HepG2 (cell line): Measurements from ENCODE around the gene COLEC12.

ENCODE experiments used
- CCDC6 ChIP-seq: sonication (generic); formaldehyde crosslinking; IDR thresholded peaks from 2 replicates; pipeline ENCODE4 v1.8.1; 2022; ENCODE audit warnings: mild to moderate bottlenecking, missing genetic modification reagents, moderate library complexity
- CTCF ChIP-seq: sonication (generic); formaldehyde crosslinking; IDR thresholded peaks from 2 replicates; pipeline ENCODE4 v1.5.0; 2020; ENCODE audit warnings: mild to moderate bottlenecking, missing genetic modification reagents, moderate library complexity
- EP300 ChIP-seq, 3 experiments: sonication (generic) in 1 of 3; formaldehyde crosslinking in 1 of 3; IDR thresholded peaks; 2 replicates each; pipeline versions ENCODE4 v1.5.1 to v1.6.1; 2011 to 2020; ENCODE audit warnings: low read depth in 2 of 3, low read length in 2 of 3, borderline replicate concordance in 1 of 3, improper control_type of control experiment in 1 of 3, mild to moderate bottlenecking in 1 of 3, missing genetic modification reagents in 1 of 3, moderate library complexity in 1 of 3
- LRRFIP1 ChIP-seq: sonication (generic); formaldehyde crosslinking; conservative IDR thresholded peaks from 2 replicates; pipeline ENCODE4 v1.4.0; 2020; ENCODE audit warnings: missing genetic modification reagents
- MTA3 ChIP-seq: sonication (generic); formaldehyde crosslinking; IDR thresholded peaks from 2 replicates; pipeline ENCODE4 v1.4.0; 2020; ENCODE audit warnings: missing genetic modification reagents
- NFIC ChIP-seq: IDR thresholded peaks from 2 replicates; pipeline ENCODE4 v1.6.1; 2012; ENCODE audit warnings: mild to moderate bottlenecking, low read length, inconsistent platforms
- TCF7 ChIP-seq: sonication (generic); IDR thresholded peaks from 2 replicates; pipeline ENCODE4 v1.6.1; 2016; ENCODE audit warnings: antibody characterized with exemption, low read depth
- ZNF326 ChIP-seq: sonication (generic); formaldehyde crosslinking; IDR thresholded peaks from 2 replicates; pipeline ENCODE4 v1.4.0; 2020; ENCODE audit warnings: missing genetic modification reagents, borderline replicate concordance
- ZNF362 ChIP-seq: sonication (generic); formaldehyde crosslinking; IDR thresholded peaks from 2 replicates; pipeline ENCODE4 v1.4.0; 2020; ENCODE audit warnings: missing genetic modification reagents, mild to moderate bottlenecking, borderline replicate concordance
- ZNF639 ChIP-seq: conservative IDR thresholded peaks from 2 replicates; pipeline ENCODE4 v1.6.1; 2018; ENCODE audit warnings: missing genetic modification reagents

GRCh38 chr18:470661-471501, 29.6 kb downstream of the COLEC12 start:
- no peak for TF ChIP-seq EP300 (IDR thresholded peaks at IDR 0.05; ENCODE audit: low read depth in 2 of 2, low read length in 2 of 2)
- TF ChIP-seq EP300 (CRISPR knock-in tag; IDR thresholded peaks at IDR 0.05; ENCODE audit: borderline replicate concordance) = no peak
- no peak for TF ChIP-seq ZNF639 (CRISPR knock-in tag)
- no peak for TF ChIP-seq MTA3
- TF ChIP-seq CTCF (CRISPR knock-in tag) = no peak
- TF ChIP-seq NFIC = no peak
- no peak for TF ChIP-seq CCDC6 (CRISPR knock-in tag)
- TF ChIP-seq LRRFIP1 (CRISPR knock-in tag) = no peak
- no peak for TF ChIP-seq TCF7
- TF ChIP-seq ZNF326 (CRISPR knock-in tag) = no peak
- TF ChIP-seq ZNF362 (CRISPR knock-in tag) = no peak
